ENCODE data around the gene CTNNA1.
"Not testable (repeated sequence)": the region's sequence is repeated elsewhere in the genome, so short reads cannot be mapped to it uniquely, and the experiment has no call there.

Gene CTNNA1

DNA sequence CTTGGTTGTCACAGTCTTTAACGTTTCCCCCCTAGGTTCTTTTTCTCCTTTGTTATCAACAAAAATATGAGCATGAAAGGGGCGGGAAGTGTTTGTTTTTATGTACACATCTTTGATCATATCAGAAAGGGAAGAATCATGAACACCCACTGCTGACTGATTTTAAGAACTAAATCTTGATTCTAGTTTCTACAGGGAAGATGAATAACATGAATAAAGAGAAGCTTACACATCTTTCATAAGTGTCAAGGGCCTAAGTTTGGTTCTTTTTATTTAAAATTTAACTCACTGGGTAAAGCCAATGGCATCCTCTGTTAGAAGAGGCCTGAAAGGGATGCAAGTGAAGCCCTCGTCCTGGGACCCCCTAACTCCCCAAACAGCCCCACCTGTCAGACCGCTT lies 14.8 kb upstream of the CTNNA1 start:
- Histone ChIP-seq H3K27ac (ENCODE audit: low read depth, low read length, severe bottlenecking) (no peak overlapping the region), H3K4me3 (ENCODE audit: extremely low read depth, insufficient read depth, low read length, poor library complexity, severe bottlenecking) (no peak overlapping the region), H3K9me3 (ENCODE audit: control insufficient read depth, low read length) (no peaks in the 10 kb centered on the region), H3K36me3 (ENCODE audit: control insufficient read depth, insufficient read depth, low read length) (no peaks in the 10 kb centered on the region), H3K4me1 (ENCODE audit: control insufficient read depth, insufficient read depth, low read length, poor library complexity, severe bottlenecking) (peaks cover 5% of the 10 kb centered on the region)
- 93% methylated on average over 2 of the region's 4 CpGs; no CpG with 5 or more reads in 1 of the 2 experiments for WGBS, 2 experiments (ENCODE audit: insufficient coverage in 2 of 2)

DNA sequence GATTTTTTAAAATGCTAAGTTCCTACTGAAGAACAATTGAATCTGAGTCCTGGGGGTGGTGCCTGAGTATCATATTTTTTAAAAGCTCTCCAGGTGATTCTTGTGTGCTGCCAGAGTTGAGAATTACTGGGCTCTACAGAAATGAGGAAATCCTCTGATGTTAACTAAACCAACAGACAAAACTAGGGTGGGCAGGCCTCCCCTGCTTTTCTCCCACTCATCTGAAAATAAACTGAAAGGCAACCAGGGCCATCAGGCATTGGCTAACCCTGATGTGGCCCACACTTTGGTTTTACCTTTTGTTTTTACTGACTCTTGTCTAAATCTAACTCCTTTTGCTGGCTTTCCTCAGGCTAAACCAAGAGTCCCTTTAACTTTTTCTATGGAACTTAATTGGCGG lies 13.3 kb upstream of the CTNNA1 start:
- WGBS, 2 experiments (ENCODE audit: insufficient coverage in 2 of 2), result 100% methylated on average over 1 of the region's 1 CpG
- no peaks in the 10 kb centered on the region for H3K36me3 ChIP-seq (ENCODE audit: control insufficient read depth, insufficient read depth, low read length)
- H3K4me3 ChIP-seq (ENCODE audit: extremely low read depth, insufficient read depth, low read length, poor library complexity, severe bottlenecking), result no peak overlapping the region
- peaks cover 5% of the 10 kb centered on the region for H3K4me1 ChIP-seq (ENCODE audit: control insufficient read depth, insufficient read depth, low read length, poor library complexity, severe bottlenecking)
- H3K9me3 ChIP-seq (ENCODE audit: control insufficient read depth, low read length), result no peaks in the 10 kb centered on the region
- no peak overlapping the region for H3K27ac ChIP-seq (ENCODE audit: low read depth, low read length, severe bottlenecking)

DNA sequence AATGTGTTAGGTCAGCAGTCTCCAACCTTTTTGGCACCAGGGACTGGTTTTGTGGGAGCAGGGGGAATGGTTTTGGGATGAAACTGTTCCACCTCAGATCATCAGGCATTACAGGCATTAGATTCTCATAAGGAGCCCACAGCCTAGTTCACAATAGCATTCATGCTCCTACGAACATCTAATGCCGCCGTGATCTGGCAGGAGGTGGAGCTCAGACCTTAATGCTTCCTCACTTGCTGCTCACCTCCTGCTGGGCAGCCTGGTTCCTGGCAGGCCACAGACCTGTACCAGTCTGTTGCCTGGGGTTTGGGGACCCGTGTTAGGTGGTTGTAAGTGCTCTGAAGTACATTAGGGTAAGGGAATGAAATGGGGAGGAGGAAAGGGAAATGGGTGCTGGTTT lies 9.7 kb upstream of the CTNNA1 start:
- no peaks in the 10 kb centered on the region for H3K9me3 ChIP-seq (ENCODE audit: control insufficient read depth, low read length)
- no peak overlapping the region for H3K27ac ChIP-seq (ENCODE audit: low read depth, low read length, severe bottlenecking)
- no peak overlapping the region for H3K4me3 ChIP-seq (ENCODE audit: extremely low read depth, insufficient read depth, low read length, poor library complexity, severe bottlenecking)
- 55% methylated on average over 3 to 4 of the region's 4 CpGs for WGBS, 2 experiments (ENCODE audit: insufficient coverage in 2 of 2)
- no peaks in the 10 kb centered on the region for H3K36me3 ChIP-seq (ENCODE audit: control insufficient read depth, insufficient read depth, low read length)
- H3K4me1 ChIP-seq (ENCODE audit: control insufficient read depth, insufficient read depth, low read length, poor library complexity, severe bottlenecking), result peaks cover 5% of the 10 kb centered on the region

DNA sequence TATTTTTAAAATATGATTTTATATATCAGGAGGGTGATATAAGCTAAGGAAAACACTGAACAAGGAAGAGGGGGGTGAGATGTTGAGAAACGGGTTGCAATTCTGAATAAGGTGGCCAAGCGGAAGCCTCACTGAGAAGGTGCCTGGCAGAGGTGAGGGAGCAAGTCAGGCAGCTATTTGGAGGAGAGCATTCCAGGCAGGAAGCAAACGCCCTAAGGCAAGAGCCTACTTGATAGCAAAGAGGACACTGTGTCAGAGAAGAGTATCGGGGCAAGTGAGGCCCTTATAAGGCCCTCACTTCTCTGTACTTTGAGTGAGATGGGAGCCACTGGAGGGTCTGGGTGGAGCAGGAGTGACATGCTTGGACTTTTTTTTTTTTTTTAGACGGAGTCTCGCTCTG lies 8.0 kb upstream of the CTNNA1 start:
- no peak overlapping the region for H3K4me3 ChIP-seq (ENCODE audit: extremely low read depth, insufficient read depth, low read length, poor library complexity, severe bottlenecking)
- no peak overlapping the region for H3K27ac ChIP-seq (ENCODE audit: low read depth, low read length, severe bottlenecking)
- H3K4me1 ChIP-seq (ENCODE audit: control insufficient read depth, insufficient read depth, low read length, poor library complexity, severe bottlenecking), result peaks cover 2% of the 10 kb centered on the region
- H3K9me3 ChIP-seq (ENCODE audit: control insufficient read depth, low read length), result no peaks in the 10 kb centered on the region
- H3K36me3 ChIP-seq (ENCODE audit: control insufficient read depth, insufficient read depth, low read length), result no peaks in the 10 kb centered on the region
- WGBS, 2 experiments (ENCODE audit: insufficient coverage in 2 of 2), result 81 to 89% methylated on average over 4 to 5 of the region's 6 CpGs

DNA sequence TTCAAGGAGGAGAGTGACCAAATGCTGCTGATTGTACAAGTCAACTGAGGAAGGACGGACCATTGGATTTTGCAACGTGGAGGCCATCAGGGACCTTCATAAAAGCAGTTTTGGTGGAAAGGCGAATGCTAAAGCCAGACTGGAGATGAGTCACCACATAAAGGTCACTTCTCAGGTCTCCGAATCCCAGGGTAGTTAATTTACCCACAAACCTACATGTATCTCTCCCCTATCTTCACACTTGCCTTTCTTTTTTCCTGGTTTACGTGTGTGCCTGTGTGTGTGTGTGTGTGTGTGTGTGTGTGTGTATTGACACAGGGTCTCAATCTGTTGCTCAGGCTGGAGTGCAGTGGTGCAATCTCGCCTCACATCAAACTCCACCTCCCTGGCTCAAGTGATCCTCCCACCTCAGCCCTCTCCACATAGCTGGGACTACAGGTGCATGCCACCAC lies 4.6 kb upstream of the CTNNA1 start:
- WGBS, 2 experiments (ENCODE audit: insufficient coverage in 2 of 2), result 83 to 86% methylated on average over 3 of the region's 6 CpGs
- Histone ChIP-seq H3K4me3 (ENCODE audit: extremely low read depth, insufficient read depth, low read length, poor library complexity, severe bottlenecking) (no peak overlapping the region), H3K36me3 (ENCODE audit: control insufficient read depth, insufficient read depth, low read length) (no peaks in the 10 kb centered on the region), H3K9me3 (ENCODE audit: control insufficient read depth, low read length) (no peaks in the 10 kb centered on the region), H3K4me1 (ENCODE audit: control insufficient read depth, insufficient read depth, low read length, poor library complexity, severe bottlenecking) (peaks cover 3% of the 10 kb centered on the region), H3K27ac (ENCODE audit: low read depth, low read length, severe bottlenecking) (no peak overlapping the region)

DNA sequence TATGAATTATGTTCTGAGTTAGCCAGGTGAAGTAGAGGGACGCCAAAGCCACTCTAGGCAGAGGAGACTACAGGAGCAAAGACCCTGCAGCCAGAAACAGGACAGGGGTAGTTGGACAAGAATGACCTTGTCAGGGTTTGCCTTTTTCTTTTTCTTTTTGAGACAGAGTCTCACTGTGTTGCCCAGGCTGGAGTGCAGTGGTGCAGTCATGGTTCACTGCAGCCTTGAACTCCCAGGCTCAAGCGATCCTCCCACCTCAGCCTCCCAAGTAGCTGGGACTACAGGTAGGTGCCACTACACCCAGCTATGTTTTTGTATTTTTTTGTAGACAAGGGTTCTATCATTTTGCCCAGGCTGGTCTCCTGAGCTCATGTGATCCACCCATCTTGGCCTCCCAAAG lies 1.9 kb upstream of the CTNNA1 start:
- not testable (repeated sequence) for H3K9me3 ChIP-seq (ENCODE audit: control insufficient read depth, low read length); H3K27ac ChIP-seq (ENCODE audit: low read depth, low read length, severe bottlenecking); H3K4me3 ChIP-seq (ENCODE audit: extremely low read depth, insufficient read depth, low read length, poor library complexity, severe bottlenecking); H3K4me1 ChIP-seq (ENCODE audit: control insufficient read depth, insufficient read depth, low read length, poor library complexity, severe bottlenecking)
- WGBS, 2 experiments (ENCODE audit: insufficient coverage in 2 of 2), result 80 to 100% methylated on average over 2 of the region's 2 CpGs
- H3K36me3 ChIP-seq (ENCODE audit: control insufficient read depth, insufficient read depth, low read length), result peaks cover 18% of the 10 kb centered on the region

DNA sequence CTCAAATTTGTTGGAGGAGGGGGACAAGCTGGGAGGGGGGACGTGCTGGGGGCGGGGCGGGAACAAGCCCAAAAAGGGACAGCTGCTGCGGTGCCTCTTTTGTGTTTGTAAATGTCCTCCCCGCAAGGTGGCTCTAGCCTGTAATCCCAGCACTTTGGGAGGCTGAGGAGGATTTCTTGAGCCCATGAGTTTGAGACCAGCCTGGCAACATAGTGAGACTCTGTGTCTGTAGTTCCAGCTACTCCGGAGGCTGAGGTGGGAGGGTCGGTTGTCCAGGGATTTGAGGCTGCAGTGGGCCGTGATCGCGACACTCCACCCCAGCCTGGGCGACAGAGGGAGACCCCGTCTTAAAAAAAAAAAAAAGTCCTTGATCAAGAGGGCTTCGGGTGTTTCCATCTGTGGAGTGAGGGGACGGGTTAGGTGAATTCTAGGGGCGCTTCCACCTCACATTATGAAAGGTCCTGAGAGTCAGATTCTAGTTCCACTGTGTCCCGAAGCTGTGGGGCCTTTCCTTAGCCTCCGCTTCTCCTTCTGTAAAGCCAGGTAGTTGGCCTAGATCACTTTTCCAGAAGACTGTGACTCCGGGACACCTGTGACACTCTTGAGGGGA lies 779 bp upstream of the CTNNA1 start:
- WGBS, 2 experiments (ENCODE audit: insufficient coverage in 2 of 2), result 8 to 9% methylated on average over 12 to 15 of the region's 18 CpGs
- Histone ChIP-seq H3K4me1 (ENCODE audit: control insufficient read depth, insufficient read depth, low read length, poor library complexity, severe bottlenecking) (peaks cover 3% of the 10 kb centered on the region), H3K4me3 (ENCODE audit: extremely low read depth, insufficient read depth, low read length, poor library complexity, severe bottlenecking) (peak overlapping the region; percentile 84), H3K36me3 (ENCODE audit: control insufficient read depth, insufficient read depth, low read length) (peaks cover 29% of the 10 kb centered on the region), H3K27ac (ENCODE audit: low read depth, low read length, severe bottlenecking) (no peak overlapping the region), H3K9me3 (ENCODE audit: control insufficient read depth, low read length) (peaks cover 14% of the 10 kb centered on the region)

DNA sequence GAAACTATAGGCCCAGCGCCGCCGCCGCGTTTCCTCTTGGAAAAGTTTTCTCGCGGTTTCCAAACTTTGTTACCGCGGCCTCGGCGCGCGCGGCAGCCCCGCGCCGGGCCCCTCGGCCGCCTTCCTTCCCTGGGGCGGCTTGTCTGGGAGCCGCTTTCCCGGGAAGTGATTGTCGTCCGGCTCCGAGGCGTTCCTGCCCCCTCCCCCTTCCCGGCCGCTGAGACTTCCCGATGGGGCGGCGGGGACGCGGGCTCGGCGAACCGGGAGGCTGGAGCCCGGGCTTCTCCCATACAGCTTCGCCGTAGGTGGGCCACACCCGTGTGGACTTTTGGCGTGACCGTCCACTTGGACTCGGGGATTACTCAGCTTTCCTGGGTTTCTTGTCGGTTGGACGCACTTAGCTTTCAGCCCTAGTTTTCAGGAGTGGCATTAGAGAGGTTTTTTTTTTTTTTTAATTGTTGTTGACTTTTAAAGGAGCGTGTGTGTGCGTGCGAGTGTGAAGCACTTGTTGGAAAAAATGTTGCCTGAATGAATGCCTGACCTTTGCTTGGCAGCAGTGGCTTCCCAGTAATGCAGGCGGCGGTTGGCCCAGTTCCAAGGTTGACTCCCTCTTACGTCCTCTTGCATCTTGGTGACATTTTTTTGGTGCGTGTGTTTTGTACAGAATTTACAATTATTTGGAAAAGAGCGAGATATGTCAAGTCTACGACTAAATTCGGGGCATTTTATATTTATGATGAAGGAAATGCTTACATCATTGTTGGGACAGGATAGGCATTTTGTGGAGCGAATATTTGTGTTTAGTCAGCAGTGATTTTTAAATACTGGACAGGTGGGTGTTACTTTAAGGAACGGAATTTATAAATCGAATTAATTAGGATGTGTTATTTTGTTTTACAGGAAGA lies 821 bp downstream of the CTNNA1 start:
- peak overlapping the region; percentile 95 for H3K27ac ChIP-seq (ENCODE audit: low read depth, low read length, severe bottlenecking)
- H3K36me3 ChIP-seq (ENCODE audit: control insufficient read depth, insufficient read depth, low read length), result peaks cover 44% of the 10 kb centered on the region
- peak overlapping the region; percentile 84 for H3K4me3 ChIP-seq (ENCODE audit: extremely low read depth, insufficient read depth, low read length, poor library complexity, severe bottlenecking)
- H3K4me1 ChIP-seq (ENCODE audit: control insufficient read depth, insufficient read depth, low read length, poor library complexity, severe bottlenecking), result peaks cover 3% of the 10 kb centered on the region
- H3K9me3 ChIP-seq (ENCODE audit: control insufficient read depth, low read length), result peaks cover 23% of the 10 kb centered on the region
- 0 to 1% methylated on average over 50 to 57 of the region's 58 CpGs for WGBS, 2 experiments (ENCODE audit: insufficient coverage in 2 of 2)

DNA sequence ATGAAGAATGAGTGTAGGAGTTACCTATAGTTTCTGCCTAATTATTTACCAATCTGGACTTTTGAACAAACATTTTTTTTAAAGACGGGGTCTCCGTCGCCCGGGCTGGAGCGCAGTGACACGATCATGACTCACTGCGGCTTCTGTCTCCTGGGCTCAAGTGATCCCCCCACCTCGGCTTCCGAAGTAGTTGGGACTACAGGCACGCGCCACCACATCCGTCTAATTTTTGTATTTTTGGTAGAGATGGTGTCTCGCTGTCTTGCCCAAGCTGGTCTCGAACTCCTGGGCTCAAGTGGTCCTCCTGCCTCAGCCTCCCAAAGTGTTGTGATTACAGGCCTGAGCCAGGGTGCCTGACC lies 1.5 kb downstream of the CTNNA1 start:
- Histone ChIP-seq H3K4me1 (ENCODE audit: control insufficient read depth, insufficient read depth, low read length, poor library complexity, severe bottlenecking) (peaks cover 3% of the 10 kb centered on the region), H3K4me3 (ENCODE audit: extremely low read depth, insufficient read depth, low read length, poor library complexity, severe bottlenecking) (peak overlapping the region; percentile 84), H3K9me3 (ENCODE audit: control insufficient read depth, low read length) (peaks cover 23% of the 10 kb centered on the region), H3K36me3 (ENCODE audit: control insufficient read depth, insufficient read depth, low read length) (peaks cover 51% of the 10 kb centered on the region), H3K27ac (ENCODE audit: low read depth, low read length, severe bottlenecking) (no peak overlapping the region)
- WGBS, 2 experiments (ENCODE audit: insufficient coverage in 2 of 2), result 64 to 82% methylated on average over 13 to 14 of the region's 14 CpGs

DNA sequence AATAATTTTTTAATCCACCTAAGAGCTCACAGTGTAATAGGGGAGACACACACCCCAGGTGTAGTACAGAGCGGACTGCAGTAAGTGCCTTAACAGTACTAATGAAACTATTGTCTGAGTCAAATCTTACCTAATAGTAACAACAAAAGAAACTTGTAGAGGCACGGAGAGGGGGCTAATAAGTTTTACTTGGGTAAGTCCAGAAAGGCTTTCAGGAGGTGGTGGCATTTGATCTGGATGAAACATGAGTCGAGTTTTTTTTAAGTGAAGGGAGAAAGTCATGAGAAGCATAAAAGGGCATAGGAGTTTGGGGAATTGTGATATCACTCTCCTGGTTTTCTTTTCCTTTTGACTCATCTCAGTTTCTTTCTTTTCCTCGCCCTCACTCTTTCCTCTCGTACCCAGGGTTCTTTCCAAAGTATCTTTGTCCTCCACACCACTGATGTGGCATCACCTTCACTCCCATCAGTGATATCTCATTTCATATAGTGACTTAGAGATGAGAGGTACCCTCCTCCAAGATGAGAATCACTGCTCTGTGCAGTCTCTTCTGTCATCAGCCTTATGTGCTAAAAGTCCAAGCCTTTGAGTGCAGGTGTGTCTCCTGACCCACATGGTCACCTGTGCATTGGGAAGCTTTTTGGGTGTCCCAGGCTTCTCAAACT lies 2.0 kb downstream of the CTNNA1 start:
- H3K4me1 ChIP-seq (ENCODE audit: control insufficient read depth, insufficient read depth, low read length, poor library complexity, severe bottlenecking), result peaks cover 3% of the 10 kb centered on the region
- H3K4me3 ChIP-seq (ENCODE audit: extremely low read depth, insufficient read depth, low read length, poor library complexity, severe bottlenecking), result peak overlapping the region; percentile 84
- peaks cover 23% of the 10 kb centered on the region for H3K9me3 ChIP-seq (ENCODE audit: control insufficient read depth, low read length)
- 90 to 100% methylated on average over 1 to 3 of the region's 5 CpGs for WGBS, 2 experiments (ENCODE audit: insufficient coverage in 2 of 2)
- H3K36me3 ChIP-seq (ENCODE audit: control insufficient read depth, insufficient read depth, low read length), result peaks cover 55% of the 10 kb centered on the region
- H3K27ac ChIP-seq (ENCODE audit: low read depth, low read length, severe bottlenecking), result no peak overlapping the region
